NCI-H2081 (cell line): Measurements from ENCODE around the gene SH2D2A.

Source experiments
- DNase-seq, 2 experiments: peaks; one replicate each; lab custom pipeline; 2025; lab: John Stamatoyannopoulos, UW

SH2D2A gene

GRCh38 chr1:156803086-156803851 is 13.4 kb downstream of the SH2D2A start:
- DNase-seq: no peak

GRCh38 chr1:156802421-156802935 is 14.2 kb downstream of the SH2D2A start:
- no peak for DNase-seq

GRCh38 chr1:156801409-156802121 is 15.1 kb downstream of the SH2D2A start:
- no peak for DNase-seq

GRCh38 chr1:156797212-156797871 is 19.3 kb downstream of the SH2D2A start:
- peak; percentile 58 to 61 for DNase-seq

GRCh38 chr1:156796340-156797097 is 20.1 kb downstream of the SH2D2A start:
- no peak for DNase-seq

- DNase-seq: no peak
These were observed 20.9 kb downstream of the SH2D2A start for GRCh38 chr1:156795787-156796186.

- no peak for DNase-seq
These were observed 21.3 kb downstream of the SH2D2A start for GRCh38 chr1:156795374-156795733.

- DNase-seq: no peak
These were observed 21.9 kb downstream of the SH2D2A start for GRCh38 chr1:156794506-156795373.

- DNase-seq: no peak
These were observed 26.9 kb downstream of the SH2D2A start for GRCh38 chr1:156789621-156790318.

- DNase-seq: no peak
These were observed 28.5 kb downstream of the SH2D2A start for GRCh38 chr1:156788136-156788535.

GRCh38 chr1:156786640-156787039 is 30.0 kb downstream of the SH2D2A start:
- no peak for DNase-seq

- no peak for DNase-seq
These were observed 31.2 kb downstream of the SH2D2A start for GRCh38 chr1:156785458-156785857.

- no peak for DNase-seq
These were observed 35.0 kb downstream of the SH2D2A start for GRCh38 chr1:156781585-156782186.

- DNase-seq: no peak
These were observed 39.1 kb downstream of the SH2D2A start for GRCh38 chr1:156777573-156777972.

GRCh38 chr1:156776942-156777341 is 39.7 kb downstream of the SH2D2A start:
- no peak for DNase-seq

- no peak for DNase-seq
These were observed 40.8 kb downstream of the SH2D2A start for GRCh38 chr1:156775799-156776198.

- no peak for DNase-seq
These were observed 43.0 kb downstream of the SH2D2A start for GRCh38 chr1:156773607-156774006.

- DNase-seq: no peak
These were observed 43.7 kb downstream of the SH2D2A start for GRCh38 chr1:156772728-156773497.

GRCh38 chr1:156772222-156772621 is 44.4 kb downstream of the SH2D2A start:
- no peak for DNase-seq
